IPS-20b (cell line): Measurements from ENCODE around the gene SIRPG.

ENCODE experiments used
- H3K27ac ChIP-seq: one replicate; pipeline ENCODE4 v1.5.1; 2013; ENCODE audit warnings: low read length
- H3K27me3 ChIP-seq: 2 replicates; pipeline ENCODE4 v1.6.1; 2013; ENCODE audit warnings: mild to moderate bottlenecking, low read length, inconsistent platforms; ENCODE audit not compliant: insufficient read depth
- H3K36me3 ChIP-seq: 2 replicates; pipeline ENCODE4 v1.6.1; 2013; ENCODE audit warnings: low read depth, mild to moderate bottlenecking, inconsistent platforms, low read length, moderate library complexity; ENCODE audit not compliant: insufficient read depth
- H3K4me1 ChIP-seq: 2 replicates; pipeline ENCODE4 v1.6.1; 2013; ENCODE audit warnings: mild to moderate bottlenecking, control low read depth, inconsistent platforms, low read length, moderate library complexity; ENCODE audit not compliant: insufficient read depth
- H3K4me3 ChIP-seq: 2 replicates; pipeline ENCODE4 v1.5.1; 2013; ENCODE audit warnings: mild to moderate bottlenecking, low read length, inconsistent platforms
- H3K9ac ChIP-seq: 2 replicates; pipeline ENCODE4 v1.6.1; 2013; ENCODE audit warnings: low read depth, mild to moderate bottlenecking, inconsistent platforms, low read length, moderate library complexity
- H3K9me3 ChIP-seq: 2 replicates; pipeline ENCODE4 v1.6.1; 2013; ENCODE audit warnings: mild to moderate bottlenecking, low read depth, low read length, inconsistent platforms; ENCODE audit not compliant: insufficient read depth

The SIRPG gene

DNA sequence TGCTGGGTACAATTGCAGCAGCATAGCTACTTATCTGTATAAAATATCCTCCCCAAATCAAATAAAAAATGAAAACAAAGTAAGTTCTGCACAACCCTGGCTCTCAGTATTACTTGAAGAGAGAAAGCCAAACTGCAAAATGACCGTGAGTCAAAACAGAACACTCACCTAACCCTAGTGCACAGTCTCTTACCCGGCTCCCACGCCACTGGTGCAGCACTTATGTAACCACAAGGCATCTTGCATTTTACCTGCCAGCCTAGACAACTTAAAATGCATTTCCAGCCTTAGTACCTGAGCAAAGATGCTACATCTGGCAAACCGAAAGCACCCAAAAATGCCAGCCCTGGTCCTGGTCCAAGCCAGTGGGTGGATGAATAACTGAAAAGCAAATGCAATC lies 25.4 kb downstream of the SIRPG start:
- H3K27ac ChIP-seq: no peak overlapping the region
- H3K4me3 ChIP-seq: no peak overlapping the region
- H3K36me3 ChIP-seq: no peaks in the 10 kb centered on the region
- H3K27me3 ChIP-seq: peaks cover 3% of the 10 kb centered on the region; the same call in 1 of the 2 replicates
- H3K9ac ChIP-seq: no peak overlapping the region
- no peaks in the 10 kb centered on the region for H3K9me3 ChIP-seq
- peaks cover 6% of the 10 kb centered on the region; the same call in 1 of the 2 replicates for H3K4me1 ChIP-seq

DNA sequence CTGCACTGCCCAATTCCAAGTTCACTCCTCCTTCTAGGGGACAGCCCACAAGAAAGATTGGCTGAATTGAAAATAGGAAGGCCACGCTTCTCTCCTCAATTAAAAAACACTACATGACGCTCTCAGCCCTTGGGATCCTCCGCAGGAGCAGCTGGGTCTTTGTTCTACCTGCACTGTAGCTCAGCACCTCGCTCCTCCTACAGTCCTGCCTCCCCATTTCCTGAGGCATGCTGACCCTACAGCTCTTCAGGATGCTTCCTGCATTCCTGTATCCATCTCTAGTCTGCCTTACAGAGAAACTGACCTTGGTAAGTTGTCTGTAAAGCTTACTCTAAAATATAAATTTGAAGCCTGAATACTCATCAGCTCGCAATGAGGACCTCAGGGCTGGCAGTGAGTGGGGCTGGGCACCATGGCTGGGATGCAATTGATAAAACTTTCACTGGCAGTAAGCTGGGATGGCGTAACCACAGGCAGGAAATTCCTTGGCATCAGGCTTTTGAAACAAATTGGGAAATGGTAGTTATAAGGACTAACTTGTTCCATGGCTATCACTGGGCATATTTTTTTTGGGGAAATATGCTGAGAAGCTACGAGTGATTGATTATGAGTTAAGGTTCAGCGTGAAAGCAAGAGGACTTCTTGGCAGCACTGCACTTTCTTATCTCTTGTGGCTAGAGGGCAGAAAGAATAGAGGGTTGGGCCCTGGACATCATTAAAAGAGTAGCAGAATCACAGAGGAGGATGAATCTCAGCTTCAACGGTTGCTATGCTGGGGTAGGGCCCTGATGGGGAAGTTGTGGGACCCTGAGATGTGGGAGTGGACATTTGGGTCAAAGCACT lies 26.0 kb downstream of the SIRPG start:
- Histone ChIP-seq H3K27ac (no peak overlapping the region), H3K4me3 (no peak overlapping the region), H3K36me3 (no peaks in the 10 kb centered on the region), H3K27me3 (peaks cover 6% of the 10 kb centered on the region; the same call in 1 of the 2 replicates), H3K4me1 (peaks cover 6% of the 10 kb centered on the region; the same call in 1 of the 2 replicates), H3K9me3 (no peaks in the 10 kb centered on the region), H3K9ac (no peak overlapping the region)

DNA sequence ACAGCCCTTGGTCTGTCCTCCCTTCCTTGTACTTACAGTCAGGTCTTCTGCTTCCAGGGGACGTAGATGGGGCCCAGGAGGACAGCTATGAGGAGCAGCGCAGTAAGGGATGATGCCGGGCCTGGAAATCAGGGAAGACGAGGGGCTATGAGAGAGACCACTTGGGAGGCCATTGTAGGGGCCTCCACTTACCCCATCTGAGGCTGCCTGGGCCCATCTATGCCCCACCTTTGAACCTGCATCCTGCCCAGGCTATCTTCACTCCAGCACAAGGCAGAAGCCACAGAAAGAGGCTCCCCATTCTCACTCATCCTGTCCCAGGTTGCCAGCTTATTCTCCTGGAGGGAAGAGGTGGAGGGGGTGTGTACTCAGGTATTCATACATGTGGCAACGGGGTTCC lies 27.4 kb downstream of the SIRPG start:
- no peak overlapping the region for H3K9ac ChIP-seq
- H3K27me3 ChIP-seq: peaks cover 6% of the 10 kb centered on the region; the same call in 1 of the 2 replicates
- H3K9me3 ChIP-seq: no peaks in the 10 kb centered on the region
- no peak overlapping the region for H3K27ac ChIP-seq
- no peaks in the 10 kb centered on the region for H3K36me3 ChIP-seq
- 0 out of 2 replicates have a peak, but pooled peaks cover 6% of the 10 kb centered on the region for H3K4me1 ChIP-seq
- no peak overlapping the region for H3K4me3 ChIP-seq

DNA sequence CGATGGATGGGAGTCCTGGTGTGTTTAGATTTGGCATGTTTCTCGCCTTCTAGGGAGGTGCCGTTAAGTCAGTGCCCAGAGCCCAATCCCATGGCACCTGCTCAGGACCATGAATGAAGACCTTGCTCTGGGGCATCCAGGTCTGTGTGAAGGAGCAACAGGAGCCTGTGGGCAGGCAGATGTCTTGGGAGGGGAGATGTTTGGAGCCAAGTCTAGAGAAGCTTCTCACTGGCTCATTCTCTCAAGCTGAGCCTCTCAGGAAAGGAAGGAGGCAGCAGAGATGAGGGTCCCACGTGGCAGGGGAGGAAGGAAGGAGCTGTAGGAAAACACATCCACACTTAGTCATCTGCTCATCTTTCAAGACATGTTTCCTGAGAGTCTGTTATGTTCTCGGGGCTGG lies 28.3 kb downstream of the SIRPG start:
- H3K4me1 ChIP-seq: 0 out of 2 replicates have a peak, but pooled peaks cover 6% of the 10 kb centered on the region
- H3K4me3 ChIP-seq: no peak overlapping the region
- H3K27ac ChIP-seq: no peak overlapping the region
- H3K9me3 ChIP-seq: no peaks in the 10 kb centered on the region
- H3K36me3 ChIP-seq: no peaks in the 10 kb centered on the region
- H3K27me3 ChIP-seq: peaks cover 6% of the 10 kb centered on the region; the same call in 1 of the 2 replicates
- H3K9ac ChIP-seq: no peak overlapping the region

DNA sequence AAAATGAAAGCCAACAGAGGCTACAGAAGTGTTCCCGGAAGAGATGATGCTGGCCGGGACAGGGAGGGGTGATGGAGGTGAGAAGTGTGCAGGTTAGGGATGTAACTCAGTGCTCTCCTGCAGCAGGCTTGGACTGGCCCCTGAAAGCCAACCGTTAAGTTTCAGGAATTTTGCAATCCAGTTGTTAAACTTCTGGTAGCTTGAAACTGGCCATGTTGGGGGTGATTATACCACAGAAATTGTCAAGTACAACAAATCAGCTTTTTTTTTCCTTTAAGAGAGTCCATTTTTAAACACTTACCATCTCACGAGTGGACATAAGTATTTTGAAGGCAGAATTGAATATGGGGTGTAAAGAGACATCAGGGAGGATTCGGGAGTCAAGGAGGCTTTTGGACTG lies 29.0 kb downstream of the SIRPG start:
- H3K36me3 ChIP-seq: no peaks in the 10 kb centered on the region
- H3K9ac ChIP-seq: no peak overlapping the region
- H3K9me3 ChIP-seq: no peaks in the 10 kb centered on the region
- no peak overlapping the region for H3K4me3 ChIP-seq
- peaks cover 6% of the 10 kb centered on the region; the same call in 1 of the 2 replicates for H3K27me3 ChIP-seq
- 0 out of 2 replicates have a peak, but pooled peaks cover 6% of the 10 kb centered on the region for H3K4me1 ChIP-seq
- no peak overlapping the region for H3K27ac ChIP-seq

DNA sequence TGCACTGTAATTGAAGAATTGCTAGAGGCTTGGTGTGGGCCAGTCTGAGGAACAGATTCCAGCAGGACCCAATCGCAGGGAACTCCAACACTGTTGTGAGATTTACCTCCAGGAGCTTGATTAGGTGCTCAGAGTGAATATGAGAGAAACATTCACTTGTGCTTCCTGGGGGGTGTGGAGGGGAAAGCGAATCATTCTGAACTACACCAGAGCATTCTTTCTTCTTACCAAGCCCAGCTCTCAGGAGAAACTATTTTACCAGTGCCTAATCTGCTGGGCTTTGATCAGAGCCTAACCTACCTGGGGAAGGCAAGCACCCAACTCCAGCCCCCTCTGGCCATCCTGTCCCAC lies 30.4 kb downstream of the SIRPG start:
- H3K4me1 ChIP-seq: 0 out of 2 replicates have a peak, but pooled peaks cover 6% of the 10 kb centered on the region
- no peak overlapping the region for H3K9ac ChIP-seq
- no peak overlapping the region for H3K27ac ChIP-seq
- H3K4me3 ChIP-seq: no peak overlapping the region
- H3K36me3 ChIP-seq: no peaks in the 10 kb centered on the region
- no peaks in the 10 kb centered on the region for H3K9me3 ChIP-seq
- H3K27me3 ChIP-seq: peaks cover 6% of the 10 kb centered on the region; the same call in 1 of the 2 replicates

DNA sequence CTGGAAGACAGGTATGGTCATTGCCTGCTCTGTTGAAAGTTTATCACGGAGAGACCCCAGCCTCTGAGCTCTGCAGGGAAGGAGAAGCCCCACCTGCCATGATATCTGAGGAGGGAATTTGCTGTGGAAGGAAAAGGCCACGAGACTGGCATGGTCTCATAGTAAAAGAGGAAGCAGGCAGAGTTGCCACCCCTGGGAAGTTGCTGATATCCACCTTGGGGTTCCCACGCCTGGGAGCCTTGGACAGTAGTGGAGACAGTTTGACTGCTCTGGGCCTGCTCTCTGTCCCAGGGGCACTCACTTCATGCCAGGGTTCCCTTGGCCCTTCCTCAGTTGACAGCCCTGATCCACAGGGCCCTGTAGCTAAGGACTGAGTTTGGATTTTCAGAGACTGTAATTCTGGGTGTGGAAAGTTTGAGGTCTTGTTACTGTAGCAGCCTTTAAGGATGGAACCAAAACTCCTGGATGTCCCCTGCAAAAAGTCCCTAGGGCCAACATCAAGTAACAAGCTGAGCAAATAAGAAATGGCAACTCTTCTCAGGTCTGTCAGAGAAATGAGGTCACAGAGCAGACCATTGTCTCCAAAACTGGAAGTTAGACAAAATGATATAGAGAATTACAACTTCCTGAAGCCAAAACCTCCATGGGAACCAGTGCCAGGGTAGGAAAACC lies 30.9 kb downstream of the SIRPG start:
- Histone ChIP-seq H3K27me3 (peaks cover 6% of the 10 kb centered on the region; the same call in 1 of the 2 replicates), H3K27ac (no peak overlapping the region), H3K4me3 (no peak overlapping the region), H3K36me3 (no peaks in the 10 kb centered on the region), H3K9me3 (no peaks in the 10 kb centered on the region), H3K4me1 (0 out of 2 replicates have a peak, but pooled peaks cover 6% of the 10 kb centered on the region), H3K9ac (no peak overlapping the region)

DNA sequence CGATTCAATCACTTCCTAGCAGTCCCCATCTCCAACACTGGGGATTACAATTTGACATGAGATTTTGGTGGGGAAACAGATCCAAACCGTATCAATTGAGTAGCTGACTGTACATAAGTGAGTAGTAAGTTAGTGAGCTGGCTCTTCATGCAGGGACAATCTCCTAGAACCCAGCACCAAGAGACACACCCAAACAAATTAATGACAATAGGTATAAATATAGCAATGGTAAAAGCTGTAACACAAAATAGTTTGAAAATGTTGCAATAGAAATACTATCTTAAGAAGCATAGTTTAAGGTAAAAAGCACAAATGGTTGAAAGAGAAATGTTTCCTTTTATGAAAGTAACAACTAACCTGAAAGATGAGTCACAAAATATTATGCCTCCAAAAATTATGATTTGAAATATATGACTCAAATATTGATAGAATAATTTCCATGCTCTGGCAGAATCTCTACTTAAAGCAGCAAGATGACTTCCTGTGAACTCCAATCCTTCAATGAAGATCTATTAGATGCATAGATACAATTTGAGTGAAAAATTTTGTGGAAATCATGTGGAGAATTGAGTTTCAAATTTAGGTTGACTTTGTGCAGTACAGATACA lies 32.4 kb downstream of the SIRPG start:
- H3K9me3 ChIP-seq: no peaks in the 10 kb centered on the region
- no peaks in the 10 kb centered on the region for H3K36me3 ChIP-seq
- H3K27me3 ChIP-seq: peaks cover 6% of the 10 kb centered on the region; the same call in 1 of the 2 replicates
- no peak overlapping the region for H3K27ac ChIP-seq
- H3K4me3 ChIP-seq: no peak overlapping the region
- no peaks in the 10 kb centered on the region; the same call in 1 of the 2 replicates for H3K4me1 ChIP-seq
- H3K9ac ChIP-seq: no peak overlapping the region

DNA sequence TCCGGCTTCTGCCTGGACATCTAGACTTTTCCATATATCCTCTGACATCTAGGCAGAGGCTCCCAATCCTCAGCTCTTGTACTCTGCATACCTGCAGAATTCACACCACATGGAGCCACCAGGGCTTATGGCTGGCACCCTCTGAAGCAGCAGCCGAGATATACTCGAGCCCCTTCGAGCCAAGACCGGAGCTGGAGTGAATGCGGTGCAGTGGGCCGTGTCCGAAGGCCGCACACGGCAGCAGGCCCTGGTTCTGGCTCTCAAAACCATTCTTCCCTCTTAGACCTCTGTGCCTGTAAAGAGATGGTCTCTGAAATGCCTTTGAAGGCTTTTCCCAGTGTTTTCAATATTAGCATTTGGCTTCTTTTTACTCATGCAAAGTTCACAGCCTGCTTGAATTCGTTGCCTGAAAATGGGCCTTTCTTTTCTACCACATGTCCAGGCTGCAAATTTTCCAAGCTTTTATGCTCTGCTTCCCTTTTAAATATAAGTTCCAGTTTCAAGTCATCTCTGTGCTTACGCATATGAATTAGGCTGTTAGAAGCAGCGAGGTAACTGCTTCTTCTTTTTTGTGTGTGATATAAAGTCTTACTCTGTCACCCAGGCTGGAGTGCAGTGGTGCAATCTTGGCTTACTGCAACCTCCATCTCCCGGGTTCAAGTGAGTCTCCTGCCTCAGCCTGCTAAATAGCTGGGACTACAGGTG lies 33.9 kb downstream of the SIRPG start:
- H3K9me3 ChIP-seq: peaks cover 4% of the 10 kb centered on the region
- no peaks in the 10 kb centered on the region; the same call in 1 of the 2 replicates for H3K4me1 ChIP-seq
- H3K27ac ChIP-seq: no peak overlapping the region
- H3K4me3 ChIP-seq: no peak overlapping the region
- no peak overlapping the region for H3K9ac ChIP-seq
- H3K36me3 ChIP-seq: no peaks in the 10 kb centered on the region
- peaks cover 6% of the 10 kb centered on the region; the same call in 1 of the 2 replicates for H3K27me3 ChIP-seq

DNA sequence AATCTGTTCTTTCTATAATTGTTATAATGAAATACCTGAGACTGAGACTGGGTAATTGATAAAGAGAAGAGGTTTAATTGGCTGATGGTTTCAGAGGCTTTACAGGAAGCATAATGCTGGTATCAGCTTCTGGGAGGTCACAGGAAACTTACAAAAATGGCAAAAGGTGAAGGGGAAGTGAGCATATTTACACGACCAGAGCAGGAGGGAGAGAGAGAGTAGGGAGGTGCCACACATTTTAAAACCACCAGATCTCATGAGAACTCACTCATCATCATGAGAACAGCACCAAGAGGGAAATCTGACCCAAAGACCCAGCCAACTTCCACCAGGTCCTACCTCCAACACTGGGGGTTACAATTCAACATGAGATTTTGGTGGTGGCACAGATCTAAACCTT lies 35.1 kb downstream of the SIRPG start:
- H3K4me3 ChIP-seq: no peak overlapping the region
- H3K27ac ChIP-seq: no peak overlapping the region
- no peak overlapping the region for H3K9ac ChIP-seq
- no peaks in the 10 kb centered on the region; the same call in 1 of the 2 replicates for H3K4me1 ChIP-seq
- peaks cover 6% of the 10 kb centered on the region; the same call in 1 of the 2 replicates for H3K27me3 ChIP-seq
- no peaks in the 10 kb centered on the region for H3K36me3 ChIP-seq
- peaks cover 6% of the 10 kb centered on the region for H3K9me3 ChIP-seq

DNA sequence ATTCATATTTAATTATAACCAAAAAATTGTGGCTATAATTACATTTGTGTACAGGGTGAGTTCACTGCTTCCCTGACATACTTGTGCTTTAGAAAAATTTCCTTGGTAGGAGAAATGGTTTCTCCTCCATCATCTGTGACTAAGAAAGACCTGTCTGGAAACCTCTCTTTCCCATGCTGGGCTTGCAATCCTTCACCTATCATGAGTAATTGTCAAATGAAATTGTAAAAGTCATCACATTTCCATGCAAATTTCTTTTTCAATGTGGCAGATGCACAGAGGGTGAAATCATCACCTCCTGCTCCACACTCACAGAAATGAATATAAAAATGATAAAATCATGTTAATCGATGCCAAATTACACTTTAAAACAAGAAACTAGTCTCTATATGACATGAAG lies 36.3 kb downstream of the SIRPG start:
- Histone ChIP-seq H3K27me3 (no peaks in the 10 kb centered on the region), H3K4me1 (no peaks in the 10 kb centered on the region; the same call in 1 of the 2 replicates), H3K27ac (no peak overlapping the region)

More for the DNA sequence above, 36.3 kb downstream of the SIRPG start:
- peaks cover 6% of the 10 kb centered on the region for H3K9me3 ChIP-seq
- no peak overlapping the region for H3K9ac ChIP-seq
- no peaks in the 10 kb centered on the region for H3K36me3 ChIP-seq
- H3K4me3 ChIP-seq: no peak overlapping the region
